Measurements from ENCODE around the gene RGMA.

The RGMA gene

DNA sequence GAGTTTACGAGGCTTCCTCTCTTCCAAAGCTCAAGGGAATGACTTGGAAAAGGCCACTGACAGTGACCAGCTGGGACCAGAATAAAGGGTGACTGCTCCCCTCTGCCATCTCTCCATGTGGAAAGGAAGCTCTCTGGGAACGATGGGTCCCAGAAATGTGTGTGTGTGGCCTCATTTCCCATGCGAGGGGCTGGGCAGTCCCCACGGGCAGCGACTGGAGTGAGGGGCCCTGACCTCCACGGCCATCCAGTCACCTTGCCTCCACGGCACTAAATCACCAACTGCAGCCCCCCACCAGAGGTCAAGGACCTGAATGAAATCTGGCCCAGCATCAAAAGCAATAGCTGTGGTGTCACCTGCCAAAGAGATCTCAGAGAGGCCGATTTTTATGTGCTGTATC lies 29.6 kb downstream of the RGMA start:
- no peak for DNase-seq (ENCODE audit: low spot score)
- in situ Hi-C loops (cut with MboI; ENCODE audit: low sequenced_read_pairs, unreplicated experiment) = no loop called here
- TF ChIP-seq, protein P1, sequence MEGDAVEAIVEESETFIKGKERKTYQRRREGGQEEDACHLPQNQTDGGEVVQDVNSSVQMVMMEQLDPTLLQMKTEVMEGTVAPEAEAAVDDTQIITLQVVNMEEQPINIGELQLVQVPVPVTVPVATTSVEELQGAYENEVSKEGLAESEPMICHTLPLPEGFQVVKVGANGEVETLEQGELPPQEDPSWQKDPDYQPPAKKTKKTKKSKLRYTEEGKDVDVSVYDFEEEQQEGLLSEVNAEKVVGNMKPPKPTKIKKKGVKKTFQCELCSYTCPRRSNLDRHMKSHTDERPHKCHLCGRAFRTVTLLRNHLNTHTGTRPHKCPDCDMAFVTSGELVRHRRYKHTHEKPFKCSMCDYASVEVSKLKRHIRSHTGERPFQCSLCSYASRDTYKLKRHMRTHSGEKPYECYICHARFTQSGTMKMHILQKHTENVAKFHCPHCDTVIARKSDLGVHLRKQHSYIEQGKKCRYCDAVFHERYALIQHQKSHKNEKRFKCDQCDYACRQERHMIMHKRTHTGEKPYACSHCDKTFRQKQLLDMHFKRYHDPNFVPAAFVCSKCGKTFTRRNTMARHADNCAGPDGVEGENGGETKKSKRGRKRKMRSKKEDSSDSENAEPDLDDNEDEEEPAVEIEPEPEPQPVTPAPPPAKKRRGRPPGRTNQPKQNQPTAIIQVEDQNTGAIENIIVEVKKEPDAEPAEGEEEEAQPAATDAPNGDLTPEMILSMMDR (IDR thresholded peaks at IDR 0.05; ENCODE audit: borderline replicate concordance, control extremely low read depth, extremely low read depth, insufficient read depth, missing control alignments) = no peak

DNA sequence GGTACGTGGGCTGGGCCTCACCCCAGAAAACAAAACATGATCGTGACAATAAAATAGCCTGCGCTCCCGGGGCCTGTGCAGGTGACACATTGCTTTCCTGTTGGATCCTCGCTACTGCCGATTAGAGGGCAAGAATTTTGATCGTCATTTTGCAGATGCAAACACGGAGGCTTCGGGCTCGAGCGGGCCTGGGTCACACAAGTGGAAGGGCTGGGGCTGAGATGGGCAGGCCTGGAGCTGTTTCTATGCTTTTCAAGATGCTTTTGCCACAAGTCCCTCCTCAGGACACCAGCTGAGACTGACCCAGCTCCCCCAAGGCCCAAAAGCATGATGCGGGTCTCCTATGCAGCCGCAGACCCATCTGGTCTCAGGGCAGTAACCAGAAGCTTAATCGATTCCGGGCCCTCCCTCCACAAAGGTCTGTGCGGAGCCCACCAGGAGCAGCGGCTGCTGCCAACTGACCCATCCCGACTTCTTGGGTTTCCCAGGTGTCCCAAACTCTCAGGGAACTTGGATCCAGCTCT lies 30.0 kb downstream of the RGMA start:
- in situ Hi-C loops (cut with MboI; ENCODE audit: low sequenced_read_pairs, unreplicated experiment) = no loop called here
- DNase-seq (ENCODE audit: low spot score) = no peak
- TF ChIP-seq, protein P1 (IDR thresholded peaks at IDR 0.05; ENCODE audit: borderline replicate concordance, control extremely low read depth, extremely low read depth, insufficient read depth, missing control alignments) = no peak

DNA sequence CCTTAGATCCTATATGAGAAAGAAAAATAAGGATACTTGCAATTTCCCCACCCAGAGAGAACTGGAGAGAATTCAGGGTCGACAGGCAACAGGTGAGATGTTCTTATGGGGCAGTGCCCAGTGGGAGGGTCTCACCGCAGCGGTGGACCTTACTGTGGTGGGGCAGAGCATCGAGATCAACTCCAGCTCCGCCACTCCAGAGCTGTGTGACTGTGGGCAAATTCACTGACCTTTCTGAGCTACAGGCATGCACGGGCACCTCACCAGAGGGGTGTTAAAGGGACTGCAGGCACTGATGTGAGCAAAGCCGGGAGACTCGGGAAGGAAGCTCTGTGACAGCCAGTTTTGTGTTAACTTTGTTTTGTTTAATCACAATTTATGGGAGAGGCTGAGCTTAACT lies 30.9 kb downstream of the RGMA start:
- in situ Hi-C loops (cut with MboI; ENCODE audit: low sequenced_read_pairs, unreplicated experiment) = no loop called here
- TF ChIP-seq, protein P1 (IDR thresholded peaks at IDR 0.05; ENCODE audit: borderline replicate concordance, control extremely low read depth, extremely low read depth, insufficient read depth, missing control alignments) = no peak

DNA sequence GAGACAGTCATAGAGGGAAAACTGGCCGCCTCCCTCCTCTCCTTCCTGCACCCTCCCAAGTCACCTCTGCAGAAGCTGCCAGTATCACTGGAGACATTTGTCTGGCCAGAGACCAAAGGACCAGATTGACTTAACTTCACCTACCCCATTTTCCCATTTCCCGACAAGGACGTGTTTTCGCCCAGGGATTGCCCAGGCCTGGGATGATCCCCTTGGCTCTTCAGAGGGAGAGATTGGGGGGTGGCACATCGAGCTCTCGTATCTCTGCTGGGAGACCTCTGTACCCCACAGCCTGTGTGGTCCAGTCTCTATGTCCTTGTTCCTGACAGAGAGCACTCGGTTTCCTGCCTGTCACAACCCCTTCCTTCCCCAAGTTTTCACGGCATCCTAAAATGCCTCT lies 31.4 kb downstream of the RGMA start:
- TF ChIP-seq, protein P1 (IDR thresholded peaks at IDR 0.05; ENCODE audit: borderline replicate concordance, control extremely low read depth, extremely low read depth, insufficient read depth, missing control alignments) = no peak
- DNase-seq (ENCODE audit: low spot score) = no peak
- in situ Hi-C loops (cut with MboI; ENCODE audit: low sequenced_read_pairs, unreplicated experiment) = no loop called here

More for the DNA sequence above, 30.9 kb downstream of the RGMA start:
- DNase-seq (ENCODE audit: low spot score) = no peak

DNA sequence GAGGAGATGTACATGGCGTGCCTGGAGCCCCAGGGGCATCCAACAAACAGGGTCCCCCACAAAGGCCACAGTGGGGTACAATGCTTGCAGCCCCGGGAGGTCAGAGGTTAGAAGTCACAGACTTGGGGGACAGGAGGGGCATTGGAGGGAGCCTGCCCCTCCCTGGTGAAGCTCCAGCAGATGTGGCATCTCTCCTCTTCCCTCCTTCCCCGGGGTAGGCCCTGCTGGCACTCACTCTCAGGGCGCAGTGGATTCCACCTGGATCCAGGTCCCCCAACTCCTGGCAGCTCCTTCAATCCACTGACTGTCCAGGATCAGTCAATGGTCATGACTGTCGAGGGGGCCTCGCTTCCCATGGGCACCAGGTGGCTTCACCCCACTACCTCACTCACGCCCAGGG lies 32.2 kb downstream of the RGMA start:
- in situ Hi-C loops (cut with MboI; ENCODE audit: low sequenced_read_pairs, unreplicated experiment) = no loop called here
- TF ChIP-seq, protein P1 (IDR thresholded peaks at IDR 0.05; ENCODE audit: borderline replicate concordance, control extremely low read depth, extremely low read depth, insufficient read depth, missing control alignments) = no peak
- DNase-seq (ENCODE audit: low spot score) = no peak

DNA sequence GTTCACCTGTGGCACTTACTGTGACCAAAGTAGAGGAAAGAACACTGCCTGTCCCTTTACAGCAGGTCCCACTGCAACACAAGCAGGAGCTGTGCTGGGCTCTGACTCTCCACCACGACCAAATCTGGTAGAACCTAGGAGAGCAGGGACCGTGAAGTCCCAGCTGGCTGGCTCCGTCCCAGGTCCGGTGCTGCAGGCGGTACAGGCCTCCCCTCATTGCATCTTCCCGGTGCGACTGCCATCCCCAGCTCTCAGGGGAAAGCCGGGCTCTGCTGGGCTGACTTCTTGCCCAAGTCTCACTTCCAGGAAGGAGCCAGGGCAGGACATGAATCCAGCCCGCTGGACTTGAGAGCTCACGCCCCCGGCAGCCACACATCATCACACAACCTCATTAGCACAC lies 33.8 kb downstream of the RGMA start:
- TF ChIP-seq, protein P1 (IDR thresholded peaks at IDR 0.05; ENCODE audit: borderline replicate concordance, control extremely low read depth, extremely low read depth, insufficient read depth, missing control alignments) = no peak
- in situ Hi-C loops (cut with MboI; ENCODE audit: low sequenced_read_pairs, unreplicated experiment) = no loop called here
- no peak for DNase-seq (ENCODE audit: low spot score)
